ENCODE data around the gene ACSBG1.

DNA sequence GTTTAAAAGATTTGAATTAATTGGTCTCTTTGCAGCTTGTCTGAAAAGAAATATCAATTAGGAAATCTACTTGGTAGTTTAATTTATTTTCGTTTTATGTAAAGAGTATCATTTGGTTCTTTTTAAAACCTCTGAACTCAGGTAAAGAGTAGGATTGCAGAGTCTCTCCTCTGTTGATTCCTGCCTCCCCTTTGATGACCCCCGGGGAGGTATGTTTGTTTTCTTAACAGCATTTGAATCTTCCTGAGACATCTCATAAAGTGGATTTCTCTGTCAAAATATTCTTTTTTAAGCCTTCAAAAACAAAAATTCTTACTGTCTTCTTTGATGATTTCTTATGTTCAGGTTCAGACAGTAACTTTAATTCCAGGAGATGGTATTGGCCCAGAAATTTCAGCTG lies 77.2 kb downstream of the ACSBG1 start:
- TF ChIP-seq, protein P1, sequence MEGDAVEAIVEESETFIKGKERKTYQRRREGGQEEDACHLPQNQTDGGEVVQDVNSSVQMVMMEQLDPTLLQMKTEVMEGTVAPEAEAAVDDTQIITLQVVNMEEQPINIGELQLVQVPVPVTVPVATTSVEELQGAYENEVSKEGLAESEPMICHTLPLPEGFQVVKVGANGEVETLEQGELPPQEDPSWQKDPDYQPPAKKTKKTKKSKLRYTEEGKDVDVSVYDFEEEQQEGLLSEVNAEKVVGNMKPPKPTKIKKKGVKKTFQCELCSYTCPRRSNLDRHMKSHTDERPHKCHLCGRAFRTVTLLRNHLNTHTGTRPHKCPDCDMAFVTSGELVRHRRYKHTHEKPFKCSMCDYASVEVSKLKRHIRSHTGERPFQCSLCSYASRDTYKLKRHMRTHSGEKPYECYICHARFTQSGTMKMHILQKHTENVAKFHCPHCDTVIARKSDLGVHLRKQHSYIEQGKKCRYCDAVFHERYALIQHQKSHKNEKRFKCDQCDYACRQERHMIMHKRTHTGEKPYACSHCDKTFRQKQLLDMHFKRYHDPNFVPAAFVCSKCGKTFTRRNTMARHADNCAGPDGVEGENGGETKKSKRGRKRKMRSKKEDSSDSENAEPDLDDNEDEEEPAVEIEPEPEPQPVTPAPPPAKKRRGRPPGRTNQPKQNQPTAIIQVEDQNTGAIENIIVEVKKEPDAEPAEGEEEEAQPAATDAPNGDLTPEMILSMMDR (IDR thresholded peaks at IDR 0.05), result no peak
- TF ChIP-seq POLR2A (IDR thresholded peaks at IDR 0.05), result no peak
- TF ChIP-seq POLR2AphosphoS5 (IDR thresholded peaks at IDR 0.05; ENCODE audit: insufficient read depth in 1 of 2, low read depth in 1 of 2), result no peak

Data from vagina (tissue), 2 donors.